Muscle layer of duodenum (tissue), 2 donors: ENCODE measurements around the gene RFPL2.
"Not testable (repeated sequence)": the region's sequence is repeated elsewhere in the genome, so short reads cannot be mapped to it uniquely, and the experiment has no call there.

Source experiments
- H3K27ac ChIP-seq: one replicate; pipeline ENCODE4 v1.7.0; 2013; ENCODE audit warnings: mild to moderate bottlenecking, low read length
- H3K27me3 ChIP-seq: one replicate; pipeline ENCODE4 v1.7.0; 2013; ENCODE audit warnings: low read depth, mild to moderate bottlenecking, control low read depth, low read length
- H3K36me3 ChIP-seq, 2 donors: one replicate each; pipeline ENCODE4 v1.7.0; 2013; ENCODE audit warnings: low read length in 2 of 2, control low read depth in 1 of 2, mild to moderate bottlenecking in 1 of 2; ENCODE audit not compliant: insufficient read depth in 2 of 2, control insufficient read depth in 1 of 2
- H3K4me1 ChIP-seq, 2 donors: one replicate each; pipeline ENCODE4 v1.7.0; 2013; ENCODE audit warnings: low read length in 2 of 2, mild to moderate bottlenecking in 2 of 2, control low read depth in 1 of 2, moderate library complexity in 1 of 2; ENCODE audit not compliant: insufficient read depth in 2 of 2, control insufficient read depth in 1 of 2
- H3K4me3 ChIP-seq, 2 donors: one replicate each; pipeline ENCODE4 v1.7.0; 2013; ENCODE audit warnings: low read length in 2 of 2, low read depth in 1 of 2, mild to moderate bottlenecking in 1 of 2
- H3K9me3 ChIP-seq, 2 donors: one replicate each; pipeline ENCODE4 v1.7.0; 2013; ENCODE audit warnings: low read length in 2 of 2, control low read depth in 1 of 2, mild to moderate bottlenecking in 1 of 2; ENCODE audit not compliant: control insufficient read depth in 1 of 2
- donor health status: healthy.

RFPL2 gene

DNA sequence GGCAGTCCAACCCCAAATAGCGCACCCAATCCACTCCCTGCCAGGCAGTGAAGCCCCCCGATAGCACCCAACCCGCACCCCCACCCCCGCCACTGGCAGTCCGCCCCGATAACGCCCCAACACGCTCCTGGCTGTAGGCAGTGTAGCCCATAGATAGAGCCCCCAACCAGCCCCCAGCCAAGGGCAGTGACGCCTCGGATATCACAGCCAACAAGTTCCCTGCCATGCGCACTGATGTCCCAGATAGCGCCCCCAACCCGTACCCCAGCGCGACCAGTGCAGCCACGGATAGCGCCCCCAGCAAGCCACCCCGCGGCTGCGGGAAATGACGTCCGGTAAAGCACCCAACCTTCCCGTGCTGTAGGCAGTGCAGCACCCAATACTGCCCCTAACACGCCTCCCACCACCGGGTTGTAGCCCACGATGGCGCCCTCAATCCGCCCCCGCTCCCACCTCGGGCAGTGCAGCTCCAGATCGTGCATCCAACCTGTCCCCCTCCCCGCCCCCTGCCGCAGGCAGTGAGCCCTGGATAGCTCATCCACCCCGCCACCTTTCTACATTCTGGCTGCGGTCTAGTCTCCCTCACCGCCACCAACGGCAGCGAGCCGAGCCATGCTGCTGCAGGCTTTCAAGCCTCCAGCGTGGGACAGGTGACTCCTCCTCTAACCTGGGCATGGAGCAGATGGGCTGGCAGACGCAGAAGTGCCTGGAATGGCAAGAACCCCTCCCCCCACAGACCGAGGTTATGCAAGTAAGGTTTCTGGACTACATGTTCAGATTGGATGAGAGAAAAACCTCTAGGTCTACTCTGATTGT is 625 bp downstream of the RFPL2 start:
- Histone ChIP-seq H3K4me3 (peak overlapping the region in 1 of 2 donors; percentile 34), H3K36me3 (no peaks in the 10 kb centered on the region), H3K27me3 (no peaks in the 10 kb centered on the region), H3K4me1 (peaks cover 0 to 11% of the 10 kb centered on the region in 2 donors), H3K27ac (no peak overlapping the region), H3K9me3 (no peaks in the 10 kb centered on the region)

- H3K36me3 ChIP-seq: no peaks in the 10 kb centered on the region
- peaks cover 0 to 11% of the 10 kb centered on the region in 2 donors for H3K4me1 ChIP-seq
- peak overlapping the region in 1 of 2 donors; percentile 33 for H3K4me3 ChIP-seq
- no peak overlapping the region for H3K27ac ChIP-seq
- no peaks in the 10 kb centered on the region for H3K27me3 ChIP-seq
- no peaks in the 10 kb centered on the region for H3K9me3 ChIP-seq
These were observed 1.5 kb downstream of the RFPL2 start for GRCh38 chr22:32203181-32204039.

GRCh38 chr22:32202539-32203180 is 2.2 kb downstream of the RFPL2 start:
- Histone ChIP-seq H3K27ac (no peak overlapping the region), H3K4me3 (peak overlapping the region in 1 of 2 donors; percentile 33), H3K9me3 (no peaks in the 10 kb centered on the region), H3K4me1 (peaks cover 0 to 11% of the 10 kb centered on the region in 2 donors), H3K36me3 (no peaks in the 10 kb centered on the region), H3K27me3 (no peaks in the 10 kb centered on the region)

DNA sequence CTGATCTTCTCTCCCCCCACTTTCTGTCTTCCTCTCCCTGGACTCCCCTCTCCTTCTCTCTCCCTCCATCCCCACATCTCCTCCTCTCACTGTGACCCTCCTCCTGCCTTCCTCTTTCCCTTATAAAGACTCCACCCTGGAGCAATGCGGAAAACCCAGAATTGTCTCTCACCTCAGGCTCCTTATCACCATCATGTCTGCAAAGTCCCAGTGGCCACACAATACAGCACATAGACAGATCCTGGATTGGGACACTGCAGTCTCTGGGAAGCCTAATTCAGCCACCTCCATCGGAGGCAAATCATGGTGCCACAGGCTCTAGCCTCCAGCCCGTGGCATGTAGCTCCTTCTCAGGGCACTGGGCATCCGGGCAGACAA is 2.7 kb downstream of the RFPL2 start:
- Histone ChIP-seq H3K27me3 (no peaks in the 10 kb centered on the region), H3K4me3 (no peak overlapping the region), H3K36me3 (no peaks in the 10 kb centered on the region), H3K4me1 (peaks cover 0 to 11% of the 10 kb centered on the region in 2 donors), H3K27ac (no peak overlapping the region), H3K9me3 (no peaks in the 10 kb centered on the region)

GRCh38 chr22:32200752-32201151 is 4.1 kb downstream of the RFPL2 start:
- peaks cover 0 to 11% of the 10 kb centered on the region in 2 donors for H3K4me1 ChIP-seq
- no peaks in the 10 kb centered on the region for H3K36me3 ChIP-seq
- H3K27ac ChIP-seq: no peak overlapping the region
- no peak overlapping the region for H3K4me3 ChIP-seq
- H3K27me3 ChIP-seq: no peaks in the 10 kb centered on the region
- no peaks in the 10 kb centered on the region for H3K9me3 ChIP-seq

DNA sequence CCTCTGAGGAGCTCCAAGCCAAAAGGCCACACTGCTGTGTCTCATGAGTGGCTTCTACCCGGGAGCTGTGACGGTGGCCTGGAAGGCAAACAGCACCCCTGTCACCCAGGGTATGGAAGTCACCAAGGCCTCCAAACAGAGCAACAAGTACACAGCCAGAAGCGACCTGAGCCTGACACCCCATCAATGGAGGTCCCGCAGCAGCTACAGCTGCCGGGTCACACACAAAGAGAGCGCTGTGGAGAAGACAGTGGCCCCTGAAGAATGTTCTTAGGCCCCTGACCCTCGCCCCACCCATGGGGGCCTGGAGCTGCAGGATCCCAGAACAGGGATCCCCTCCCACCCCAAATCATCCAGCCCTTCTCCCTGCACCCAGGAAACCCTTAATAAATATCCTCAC is 4.9 kb downstream of the RFPL2 start:
- no peak overlapping the region for H3K4me3 ChIP-seq
- H3K27ac ChIP-seq: no peak overlapping the region
- no peaks in the 10 kb centered on the region for H3K27me3 ChIP-seq

DNA sequence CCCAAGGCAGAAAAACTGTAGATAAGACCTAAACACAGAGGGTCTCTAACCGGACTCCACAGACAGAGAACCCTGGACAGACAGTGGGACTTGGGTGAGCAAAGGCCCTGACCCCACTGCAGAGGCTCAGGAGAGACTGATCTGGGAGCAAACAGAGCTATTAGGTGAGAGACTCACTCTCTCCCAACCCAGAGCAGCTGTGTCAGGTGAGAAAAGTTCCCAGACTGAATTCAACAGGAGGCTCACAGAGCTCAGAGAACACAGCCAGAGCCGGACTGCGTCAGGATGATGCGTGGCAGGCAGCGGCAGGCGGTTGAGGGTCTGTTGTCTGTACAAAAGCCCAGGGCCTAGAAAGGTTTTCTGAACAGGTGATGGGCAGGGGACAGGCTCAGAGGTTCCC is 5.5 kb downstream of the RFPL2 start:
- Histone ChIP-seq H3K27ac (no peak overlapping the region), H3K36me3 (no peaks in the 10 kb centered on the region), H3K4me3 (no peak overlapping the region), H3K4me1 (peaks cover 0 to 11% of the 10 kb centered on the region in 2 donors), H3K27me3 (no peaks in the 10 kb centered on the region), H3K9me3 (no peaks in the 10 kb centered on the region)

More for the DNA sequence above, 4.9 kb downstream of the RFPL2 start:
- Histone ChIP-seq H3K9me3 (no peaks in the 10 kb centered on the region), H3K4me1 (peaks cover 0 to 11% of the 10 kb centered on the region in 2 donors), H3K36me3 (no peaks in the 10 kb centered on the region)

GRCh38 chr22:32197553-32198226 is 7.2 kb downstream of the RFPL2 start:
- H3K4me3 ChIP-seq, H3K36me3 ChIP-seq, H3K27me3 ChIP-seq, H3K9me3 ChIP-seq, H3K27ac ChIP-seq, H3K4me1 ChIP-seq: not testable (repeated sequence)

DNA sequence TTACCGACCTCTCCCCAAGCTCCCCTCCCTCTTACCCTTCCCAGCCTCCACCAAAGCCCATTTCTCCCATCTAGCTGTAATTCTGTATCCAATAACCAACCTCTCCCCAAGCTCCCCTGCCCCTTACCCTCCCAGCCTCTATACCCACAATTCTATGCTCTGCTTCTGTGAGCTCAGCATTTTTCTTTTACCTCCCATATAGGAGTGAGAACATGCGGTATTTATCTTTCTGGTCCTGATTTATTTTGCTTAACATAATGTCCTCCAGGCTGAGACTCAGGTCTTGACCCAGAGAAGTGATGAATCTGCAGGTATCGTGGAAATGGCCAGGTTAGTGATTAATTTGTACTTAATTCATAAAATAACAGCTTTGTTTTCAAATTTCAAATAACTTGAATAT is 9.0 kb downstream of the RFPL2 start:
- not testable (repeated sequence) for H3K4me3 ChIP-seq

DNA sequence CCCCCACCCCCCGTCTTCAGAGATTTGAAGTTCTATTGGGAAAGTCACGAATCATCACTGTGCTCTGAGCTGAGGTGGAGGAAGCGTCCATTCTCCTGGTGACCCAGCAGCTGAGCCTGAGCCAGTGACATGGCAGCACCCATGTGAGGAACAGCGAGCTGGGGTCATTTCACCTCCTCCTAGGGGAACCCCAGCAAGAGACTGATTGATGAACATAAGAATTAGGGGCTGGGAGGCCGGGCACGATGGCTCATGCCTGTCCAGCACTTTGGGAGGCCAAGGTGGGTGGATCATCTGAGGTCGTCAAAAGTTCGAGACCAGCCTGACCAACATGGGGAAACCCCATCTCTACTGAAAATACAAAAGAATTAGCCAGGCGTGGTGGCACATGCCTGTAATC is 11.5 kb downstream of the RFPL2 start:
- not testable (repeated sequence) for H3K36me3 ChIP-seq, H3K4me3 ChIP-seq, H3K4me1 ChIP-seq, H3K9me3 ChIP-seq, H3K27ac ChIP-seq, H3K27me3 ChIP-seq

More for the DNA sequence above, 9.0 kb downstream of the RFPL2 start:
- H3K4me1 ChIP-seq, H3K9me3 ChIP-seq, H3K27me3 ChIP-seq, H3K36me3 ChIP-seq, H3K27ac ChIP-seq: not testable (repeated sequence)

GRCh38 chr22:32191021-32191420 is 13.9 kb downstream of the RFPL2 start:
- H3K27me3 ChIP-seq, H3K4me1 ChIP-seq, H3K36me3 ChIP-seq, H3K4me3 ChIP-seq, H3K9me3 ChIP-seq, H3K27ac ChIP-seq: not testable (repeated sequence)
